Posterior vena cava (tissue), 2 donors: ENCODE results near the gene ILRUN. TPM values are rescaled to one million over a fixed set of nuclear protein-coding genes. Genes with fewer than 3 reads are reported as not detected.
"Not testable (repeated sequence)": the region's sequence is repeated elsewhere in the genome, so short reads cannot be mapped to it uniquely, and the experiment has no call there.

Source experiments
- DNase-seq: peaks from one replicate; pipeline ENCODE4 v3.0.0-alpha.2; 2020; ENCODE audit warnings: low spot score
- intact Hi-C, 2 donors: fragments of 100-400 bp; cut with DNase I; formaldehyde crosslinking; loops; one replicate each; pipeline versions ENCODE4 v1.14.1 to v1.14.2; 2022 to 2023
- long read RNA-seq, 2 donors: library from polyadenylated mRNA; unstranded; transcript quantifications; one replicate each; pipeline ENCODE4 v2.0.0, GENCODE V29; 2020 to 2021
- total RNA-seq, 2 donors: library from RNA; stranded (reverse); fragmentation: NEBNext Ultra II Directional; extraction: Animal tissue kit (Norgen Biotek cat#: 25700); gene quantifications; one replicate each; pipeline ENCODE4 v1.2.1, GENCODE V29; 2021
- donor health status: DM: yes; HTN: yes; CAD: no.
- donor health status: DM: yes; HTN: yes; CAD: no.

ILRUN gene
- 10 to 100 TPM; 74.0 to 83.4 TPM for total RNA-seq
- long read RNA-seq, donor 1, full-length matches to known transcripts, result 3 of 12 reads
- long read RNA-seq, donor 1, partial matches to known transcripts, result 2 of 12 reads
- long read RNA-seq, donor 1, other reads (novel, unspliced or antisense), result 7 of 12 reads
- long read RNA-seq, donor 2, full-length matches to known transcripts, result 7 of 31 reads
- long read RNA-seq, donor 2, partial matches to known transcripts, result 0 of 31 reads
- long read RNA-seq, donor 2, other reads (novel, unspliced or antisense), result 24 of 31 reads

DNA sequence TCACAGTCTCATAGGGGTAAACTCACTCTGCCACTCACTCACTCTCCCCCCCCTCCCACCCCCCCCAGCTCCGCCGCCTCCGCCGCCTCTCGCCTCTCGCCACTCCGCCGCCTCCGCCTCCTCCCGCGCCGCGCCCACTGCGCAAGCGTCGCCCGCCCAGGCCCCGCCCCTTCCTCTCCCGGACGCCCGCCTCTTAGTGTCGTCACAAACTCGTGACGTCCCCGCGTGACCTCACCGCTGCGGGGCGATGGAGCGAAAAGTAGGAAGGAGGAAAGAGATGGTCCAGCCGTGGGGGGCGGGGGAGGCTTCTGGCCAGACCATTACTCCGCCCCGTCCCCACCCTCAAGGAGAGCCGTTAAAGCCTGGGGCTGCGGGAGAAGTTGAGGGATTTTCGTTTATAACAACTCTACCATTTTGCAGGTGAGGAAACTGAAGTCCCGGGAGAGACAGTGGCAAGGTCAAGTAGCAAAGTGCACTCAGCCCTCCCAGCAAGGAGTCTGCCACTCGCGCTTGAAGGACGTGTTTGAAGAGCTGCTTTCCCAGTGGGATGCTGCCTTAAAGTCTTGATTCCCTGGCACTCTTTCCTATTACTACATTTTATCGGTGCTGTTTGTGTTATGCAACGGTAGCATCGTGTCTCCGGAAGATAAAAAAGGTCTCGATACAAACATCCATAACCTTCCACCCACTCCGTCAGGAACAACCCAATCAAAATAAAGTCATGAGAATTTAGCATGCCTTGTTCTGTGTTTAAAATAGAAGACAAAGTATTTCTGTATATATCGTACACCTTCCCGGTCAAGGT is at the start of gene ILRUN:
Gene ILRUN, minus strand, starts transcription at position 29 of the 805 bp plus-strand sequence. CDS start 164 bp downstream, outside the sequence.
- intact Hi-C loops, result loop anchor here in 1 of 2 donors (1.0 kb wide), 1 partner anchor 44 kb away; no protein-coding TSS in a partner anchor
- DNase-seq, result peak; percentile 99

DNA sequence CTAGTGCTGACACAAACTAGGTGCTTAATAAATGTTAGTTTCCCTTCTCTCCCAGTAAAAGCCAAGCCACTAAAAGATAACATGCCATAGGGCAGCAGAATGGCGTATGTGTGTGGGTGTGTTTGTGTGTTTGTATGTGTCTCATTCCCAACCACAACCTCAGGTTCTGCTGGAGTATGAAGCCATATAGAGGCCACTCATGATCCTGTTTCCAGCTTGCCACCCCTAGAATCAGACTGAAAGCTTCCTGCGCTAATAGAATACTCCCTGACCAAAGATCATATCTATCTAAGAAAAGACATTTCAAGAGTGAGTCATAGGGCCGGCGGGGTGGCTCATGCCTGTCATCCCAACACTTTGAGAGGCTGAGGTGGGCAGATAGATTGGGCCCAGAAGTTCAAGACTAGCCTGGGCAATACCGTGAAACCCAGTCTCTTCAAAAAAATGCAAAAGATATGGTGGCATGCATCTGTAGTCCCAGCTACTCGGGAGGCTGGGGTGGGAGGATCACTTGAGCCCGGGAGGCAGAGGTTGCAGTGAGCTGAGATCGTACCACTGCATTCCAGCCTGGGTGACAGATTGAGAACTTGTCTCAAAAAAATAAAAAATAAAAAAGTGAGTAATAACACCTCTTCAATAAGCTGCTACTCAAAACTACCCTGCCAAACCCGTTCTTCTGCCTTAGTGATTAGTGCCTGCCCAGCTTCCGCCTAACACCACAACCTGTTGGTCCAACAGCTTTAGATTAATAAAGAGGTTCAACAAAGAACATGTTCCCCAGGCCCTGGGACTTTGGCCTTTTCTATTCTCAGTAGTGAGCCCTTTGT is 48.9 kb upstream of the ILRUN start:
- intact Hi-C loops, result no loop called here
- DNase-seq, result no peak

DNA sequence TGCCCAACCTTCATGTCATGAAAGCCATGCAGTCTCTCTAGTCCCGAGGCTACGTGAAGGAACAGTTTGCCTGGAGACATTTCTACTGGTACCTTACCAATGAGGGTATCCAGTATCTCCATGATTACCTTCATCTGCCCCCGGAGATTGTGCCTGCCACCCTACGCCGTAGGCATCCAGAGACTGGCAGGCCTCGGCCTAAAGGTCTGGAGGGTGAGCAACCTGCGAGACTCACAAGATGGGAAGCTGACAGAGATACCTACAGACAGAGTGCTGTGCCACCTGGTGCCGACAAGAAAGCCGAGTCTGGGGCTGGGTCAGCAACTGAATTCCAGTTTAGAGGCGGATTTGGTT is 47.7 kb upstream of the ILRUN start:
- intact Hi-C loops, DNase-seq: not testable (repeated sequence)

DNA sequence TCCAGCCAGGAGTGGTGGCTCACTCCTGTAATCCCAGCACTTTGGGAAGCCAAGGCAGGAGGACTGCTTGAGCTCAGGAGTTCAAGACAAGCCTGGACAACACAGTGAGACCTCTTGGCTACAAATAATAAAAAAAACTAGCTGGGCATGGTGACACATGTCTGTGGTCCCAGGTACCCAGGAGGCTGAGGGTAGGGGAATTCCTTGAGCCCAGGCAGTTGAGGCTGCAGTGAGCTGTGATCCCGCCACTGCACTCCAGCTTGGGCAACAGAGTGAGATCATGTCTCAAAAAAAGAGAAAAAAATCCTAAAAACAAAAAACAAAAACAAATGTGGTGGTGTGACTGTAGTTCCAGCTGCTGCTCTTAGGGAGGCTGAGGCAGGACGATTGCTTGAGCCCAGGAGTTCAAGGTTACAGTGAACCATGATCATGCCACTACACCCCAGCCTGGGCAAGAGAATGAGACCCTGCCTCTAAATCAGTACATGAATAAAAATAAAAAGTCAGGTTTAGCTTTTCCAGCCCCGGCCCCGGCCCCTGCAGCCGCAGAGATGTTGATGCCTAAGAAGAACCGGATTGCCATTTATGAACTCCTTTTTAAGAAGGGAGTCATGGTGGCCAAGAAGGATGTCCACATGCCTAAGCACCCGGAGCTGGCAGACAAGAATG is 47.2 kb upstream of the ILRUN start:
- intact Hi-C loops, result no loop called here
- DNase-seq, result no peak

DNA sequence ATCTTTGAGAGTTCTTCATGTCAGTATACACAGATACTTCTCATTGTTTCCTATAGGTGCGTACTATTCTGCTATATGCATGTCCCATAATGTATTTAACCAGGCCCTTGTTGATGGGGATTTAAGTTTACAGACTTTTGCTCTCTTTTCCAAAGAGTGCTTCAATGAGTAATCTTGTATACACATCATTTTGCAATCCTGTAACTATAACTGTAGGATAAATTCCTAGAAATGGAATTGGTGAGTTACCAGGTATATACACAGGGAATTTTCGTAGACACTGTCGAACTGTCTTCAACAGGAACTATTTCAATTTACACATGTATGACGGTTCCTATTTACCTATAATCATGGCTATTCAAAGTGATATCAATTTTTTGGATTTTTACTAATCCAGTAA is 45.5 kb upstream of the ILRUN start:
- DNase-seq, result no peak
- intact Hi-C loops, result no loop called here

DNA sequence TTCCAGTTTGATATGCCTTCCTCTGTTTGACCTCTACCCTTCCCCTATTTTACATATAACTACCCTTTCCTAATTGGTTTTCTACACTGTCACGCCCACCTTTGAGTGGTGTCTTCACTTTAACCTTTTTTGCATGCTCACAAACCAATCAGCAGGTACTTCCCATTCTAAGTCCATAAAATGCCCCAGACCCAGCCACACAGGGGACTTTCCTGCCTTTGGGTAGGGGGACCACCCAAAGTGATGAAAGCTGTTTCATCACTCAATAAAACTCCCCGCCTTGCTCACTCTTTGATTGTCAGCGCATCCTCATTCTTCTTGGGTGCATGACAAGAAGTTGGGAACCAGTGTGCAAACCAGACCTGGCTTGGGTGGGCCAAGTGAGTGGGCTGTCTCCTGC is 40.3 kb upstream of the ILRUN start:
- no peak for DNase-seq
- intact Hi-C loops, result no loop called here

DNA sequence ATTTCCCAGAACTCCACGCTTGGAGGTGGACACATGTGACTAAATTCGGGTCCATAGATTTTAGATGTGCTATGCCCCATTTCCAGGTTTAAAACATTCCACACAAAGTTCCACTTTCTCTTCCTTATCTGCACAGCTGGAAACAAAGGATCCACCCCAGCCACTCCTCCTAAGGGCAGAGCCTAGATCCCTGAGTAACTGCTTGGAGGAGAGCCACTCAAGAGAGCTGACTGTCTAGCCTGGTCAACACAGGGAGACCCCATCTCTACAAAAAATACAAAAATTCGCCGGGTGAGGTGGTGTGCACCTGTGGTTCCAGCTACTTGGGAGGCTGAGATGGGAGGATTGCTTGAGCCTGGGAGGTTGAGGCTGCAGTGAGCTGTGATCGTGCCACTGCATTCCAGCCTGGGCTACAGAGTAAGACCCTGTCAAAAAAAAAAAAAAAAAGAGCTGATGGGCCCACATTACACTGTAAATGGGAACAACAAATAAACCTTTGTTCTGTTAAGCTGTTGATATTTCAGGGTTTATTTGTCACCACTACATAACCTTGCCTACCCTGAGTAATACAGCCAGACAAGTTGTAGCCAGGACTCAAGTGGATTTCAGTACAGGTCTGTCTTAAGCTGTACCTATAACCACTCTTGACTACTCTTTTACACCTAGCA is 35.0 kb upstream of the ILRUN start:
- DNase-seq, result no peak
- intact Hi-C loops, result no loop called here

DNA sequence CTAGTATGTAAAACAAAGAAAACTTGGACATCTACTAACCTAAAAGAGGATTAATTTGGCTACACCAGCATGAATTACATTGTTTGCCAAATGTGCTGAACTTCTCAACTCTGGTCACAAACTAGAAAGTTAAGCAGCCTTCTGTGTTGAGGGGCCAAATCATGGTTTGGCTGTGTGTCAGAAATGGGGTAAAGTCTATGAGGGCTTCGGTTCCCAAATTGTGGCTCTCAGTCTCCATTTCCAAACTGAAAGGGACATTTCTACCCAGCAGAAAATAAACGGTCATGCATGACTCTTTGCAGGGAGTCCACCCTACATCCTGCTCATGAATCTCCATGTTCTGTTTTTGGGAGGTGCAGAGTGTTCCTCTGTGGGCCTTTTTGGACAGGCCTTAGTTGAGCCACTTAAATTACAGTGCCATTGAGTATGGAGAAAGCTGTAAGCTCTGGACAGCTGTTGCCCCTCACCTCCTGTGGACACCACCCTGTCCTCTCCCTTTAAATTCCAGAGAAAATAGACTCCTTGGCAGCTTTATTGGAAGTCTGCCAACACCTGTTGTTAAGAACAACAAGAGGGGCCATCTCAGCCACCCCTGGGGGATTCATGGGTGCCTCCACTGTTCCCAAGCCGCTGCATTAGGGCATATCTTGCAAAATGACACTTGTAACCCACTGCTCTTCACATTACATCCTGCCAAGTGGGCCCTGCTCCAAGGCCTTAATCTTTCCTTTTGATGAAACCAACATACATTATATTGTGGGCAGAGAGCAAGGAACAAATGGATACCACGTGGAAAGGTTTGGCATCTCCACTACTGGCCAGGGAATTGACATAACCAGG is 33.3 kb upstream of the ILRUN start:
- intact Hi-C loops, result no loop called here
- no peak for DNase-seq

DNA sequence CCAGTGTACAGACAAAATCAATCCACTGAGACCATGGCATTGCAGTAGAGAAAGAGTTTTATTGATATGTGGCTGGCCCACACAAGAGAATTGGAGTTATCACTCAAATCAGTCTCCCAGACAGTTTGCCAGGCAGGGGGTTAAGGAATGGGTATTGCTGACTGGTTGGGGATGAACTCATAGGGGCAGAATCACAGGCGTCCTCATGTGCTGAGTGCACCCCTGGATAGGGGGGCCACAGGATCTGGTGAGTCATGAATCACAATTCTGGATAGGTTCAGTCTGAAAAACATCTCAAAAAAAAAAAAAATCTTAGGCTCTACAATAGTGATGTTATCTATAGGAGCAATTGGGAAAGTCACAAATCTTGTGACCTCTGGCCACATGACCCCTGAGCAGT is 29.5 kb upstream of the ILRUN start:
- no peak for DNase-seq
- intact Hi-C loops, result no loop called here

DNA sequence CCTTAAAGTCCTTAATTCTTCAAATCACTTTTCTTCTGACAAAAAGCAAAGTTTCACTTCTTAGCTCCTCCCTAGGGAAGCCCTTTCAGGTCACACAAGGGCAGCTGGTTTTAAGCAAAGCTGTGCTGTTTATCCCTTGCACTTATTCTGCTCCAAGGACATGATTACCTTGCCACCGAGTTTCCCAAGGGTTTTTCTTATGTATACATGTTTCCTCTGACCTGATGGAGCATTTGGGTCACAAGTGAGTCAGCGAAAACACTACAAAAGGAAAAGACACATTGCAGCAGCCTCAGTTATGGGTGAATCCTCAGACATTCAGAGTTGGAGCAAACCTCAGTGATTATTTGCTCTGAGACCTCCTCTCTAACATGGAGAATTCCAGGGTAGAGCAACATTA is 26.6 kb upstream of the ILRUN start:
- DNase-seq, result no peak
- intact Hi-C loops, result no loop called here

DNA sequence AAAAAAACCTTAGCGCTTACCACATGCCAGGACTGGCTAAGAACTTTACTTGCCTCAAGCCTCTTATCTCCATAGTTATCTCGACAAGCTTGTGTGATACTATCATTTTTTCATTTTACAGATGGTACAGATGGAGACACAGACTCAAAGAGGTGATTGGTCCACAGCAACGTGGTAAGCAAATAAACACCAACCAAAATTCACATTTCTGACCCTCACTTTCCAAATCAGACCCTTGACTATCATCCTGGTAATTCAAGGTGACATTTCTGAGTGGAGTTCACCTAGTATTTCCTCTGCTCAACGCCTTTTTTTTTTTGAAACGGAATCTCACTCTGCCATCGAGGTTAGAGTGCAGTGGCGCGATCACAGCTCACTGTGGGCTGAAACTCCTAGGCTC is 25.9 kb upstream of the ILRUN start:
- DNase-seq, result no peak
- intact Hi-C loops, result no loop called here

DNA sequence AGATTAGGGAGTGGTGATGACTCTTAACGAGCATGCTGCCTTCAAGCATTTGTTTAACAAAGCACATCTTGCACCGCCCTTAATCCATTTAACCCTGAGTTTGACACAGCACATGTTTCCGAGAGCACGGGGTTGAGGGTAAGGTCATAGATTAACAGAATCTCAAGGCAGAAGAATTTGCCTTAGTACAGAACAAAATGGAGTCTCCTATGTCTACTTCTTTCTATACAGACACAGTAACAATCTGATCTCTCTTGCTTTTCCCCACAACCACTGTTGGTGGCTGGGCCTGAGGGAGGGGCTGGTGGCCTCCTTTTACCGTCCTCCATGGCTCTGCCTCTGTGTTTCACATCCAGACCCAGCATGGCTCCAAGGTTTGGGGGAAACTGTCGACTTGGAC is 23.6 kb upstream of the ILRUN start:
- intact Hi-C loops, result not testable (repeated sequence)

DNA sequence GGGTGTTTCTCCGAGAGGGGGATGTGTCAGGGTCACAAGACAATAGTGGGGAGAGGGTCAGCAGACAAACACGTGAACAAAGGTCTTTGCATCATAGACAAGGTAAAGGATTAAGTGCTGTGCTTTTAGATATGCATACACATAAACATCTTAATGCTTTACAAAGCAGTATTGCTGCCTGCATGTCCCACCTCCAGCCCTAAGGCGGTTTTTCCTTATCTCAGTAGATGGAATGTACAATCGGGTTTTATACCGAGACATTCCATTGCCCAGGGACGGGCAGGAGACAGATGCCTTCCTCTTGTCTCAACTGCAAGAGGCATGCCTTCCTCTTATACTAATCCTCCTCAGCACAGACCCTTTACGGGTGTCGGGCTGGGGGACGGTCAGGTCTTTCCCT is 23.1 kb upstream of the ILRUN start:
- intact Hi-C loops, result loop anchor here in 1 of 2 donors (10.0 kb wide), 1 partner anchor 945 kb away; no protein-coding TSS in a partner anchor
- DNase-seq, result not testable (repeated sequence)

More for the DNA sequence above, 23.6 kb upstream of the ILRUN start:
- DNase-seq, result not testable (repeated sequence)

DNA sequence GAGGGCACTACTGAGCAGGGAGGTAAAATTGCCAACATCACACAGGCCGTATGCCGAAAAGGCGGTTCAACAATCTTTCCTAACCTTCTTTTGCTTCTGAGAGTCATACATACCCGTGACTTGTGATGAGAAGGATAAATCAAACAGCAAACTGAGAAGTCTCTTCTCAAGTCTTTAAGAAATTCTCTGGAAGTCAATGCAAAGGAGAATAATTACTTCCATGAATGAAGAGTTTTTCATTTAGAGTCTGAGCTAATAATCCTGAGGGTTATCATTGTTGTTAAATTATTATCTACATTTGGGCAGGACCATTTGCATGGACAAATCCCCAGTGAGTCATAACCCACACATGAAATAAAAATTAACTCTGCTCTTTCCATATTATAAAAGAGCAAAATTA is 22.4 kb upstream of the ILRUN start:
- intact Hi-C loops, result loop anchor here in 1 of 2 donors (10.0 kb wide), 1 partner anchor 944 kb away; no protein-coding TSS in a partner anchor
- DNase-seq, result no peak

DNA sequence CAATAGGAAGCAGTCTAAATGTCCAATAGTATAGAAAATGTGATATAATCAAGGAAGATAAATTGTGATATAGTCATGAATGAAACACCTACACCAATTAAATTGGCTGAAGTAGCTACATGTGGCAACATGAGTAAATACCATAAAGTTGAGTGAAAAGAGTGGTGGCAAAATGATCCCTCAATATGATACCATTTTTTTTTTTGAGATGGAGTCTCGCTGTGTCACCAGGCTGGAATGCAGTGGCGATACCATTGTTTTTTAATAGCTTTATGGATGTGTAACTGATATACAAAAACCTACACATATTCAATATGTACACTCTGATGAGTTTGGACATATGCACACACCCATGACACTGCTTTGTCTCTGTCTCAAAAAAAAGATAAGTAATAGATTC is 20.9 kb upstream of the ILRUN start:
- intact Hi-C loops, result loop anchor here in 1 of 2 donors (10.0 kb wide), 1 partner anchor 943 kb away; no protein-coding TSS in a partner anchor
- DNase-seq, result no peak

DNA sequence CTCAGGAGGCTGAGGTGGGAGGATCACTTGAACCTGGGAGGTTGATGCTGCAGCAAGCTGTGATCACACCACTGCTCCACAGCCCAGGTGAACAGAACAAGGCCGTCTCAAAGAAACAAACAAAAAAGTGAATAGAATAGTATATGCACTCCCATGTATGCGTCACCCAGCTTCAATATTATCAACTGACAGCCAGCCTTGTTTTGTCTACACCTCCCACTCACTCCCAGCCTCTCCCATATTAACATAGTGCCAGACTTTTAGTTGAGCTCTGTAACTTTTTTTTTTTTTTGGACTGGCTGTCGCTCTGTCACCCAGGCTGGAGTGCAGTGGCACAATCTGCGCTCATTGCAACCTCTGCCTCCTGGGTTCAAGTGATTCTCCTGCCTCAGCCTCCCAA is 18.1 kb upstream of the ILRUN start:
- intact Hi-C loops, result loop anchor here in 1 of 2 donors (2.0 to 10.0 kb wide), 2 partner anchors 34 to 940 kb away; no protein-coding TSS in a partner anchor

DNA sequence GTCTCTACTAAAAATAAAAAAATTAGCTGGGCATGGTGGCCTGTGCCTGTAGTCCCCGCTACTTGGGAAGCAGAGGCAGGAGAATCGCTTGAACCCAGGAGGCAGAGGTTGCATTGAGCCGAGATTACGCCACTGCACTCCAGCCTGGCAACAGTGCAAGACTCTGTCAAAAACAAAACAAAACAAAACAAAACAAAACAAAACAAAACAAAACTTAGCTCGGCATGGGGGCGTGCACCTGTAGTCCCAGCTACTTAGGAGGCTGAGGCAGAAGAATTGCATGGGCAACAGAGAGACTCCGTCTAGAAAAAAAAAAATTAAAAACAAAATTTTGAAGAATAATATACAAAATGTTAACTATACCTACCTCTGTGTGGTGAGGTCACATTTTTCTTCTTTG is 16.3 kb upstream of the ILRUN start:
- DNase-seq, result not testable (repeated sequence)
- intact Hi-C loops, result loop anchor here in 1 of 2 donors (10.0 kb wide), 1 partner anchor 938 kb away; no protein-coding TSS in a partner anchor

More for the DNA sequence above, 18.1 kb upstream of the ILRUN start:
- no peak for DNase-seq
